Natural killer cell treated with Interleukin-12 subunit alpha and Interleukin-12 subunit beta and Interleukin-15 and Interleukin-18, amount 100 ng/mL, for 72 hours (primary cell): ENCODE data around the gene TEX35. TPM values are rescaled to one million over a fixed set of nuclear protein-coding genes. Genes with fewer than 3 reads are reported as not detected.

ENCODE experiments used
- ATAC-seq, 2 donors: fragments of 150-1000 bp; cut with Tn5 transposase in 1 of 2; sonication (Bioruptor Pico), chemical (Tn5 transposase) in 1 of 2; 2 replicates each; pipeline ENCODE4 v1.10.0; 2021
- DNase-seq: peaks from one replicate; pipeline ENCODE4 v3.0.0; 2022; ENCODE audit warnings: low spot score
- H3K27ac Mint-ChIP-seq, 2 donors: 1 replicate in 1 of 2; 2 replicates in 1 of 2; pipeline ENCODE4 v1.8.0; 2022; ENCODE audit warnings: mixed read lengths in 2 of 2, mild to moderate bottlenecking in 1 of 2, moderate library complexity in 1 of 2
- H3K27me3 Mint-ChIP-seq, 2 donors: 1 replicate in 1 of 2; 2 replicates in 1 of 2; pipeline ENCODE4 v1.8.0; 2022; ENCODE audit warnings: mixed read lengths in 2 of 2
- H3K36me3 Mint-ChIP-seq: one replicate; pipeline ENCODE4 v1.8.0; 2022; ENCODE audit warnings: mixed read lengths
- H3K4me1 Mint-ChIP-seq, 2 donors: 1 replicate in 1 of 2; 2 replicates in 1 of 2; pipeline ENCODE4 v1.8.0; 2022; ENCODE audit warnings: low read depth in 2 of 2, mixed read lengths in 2 of 2, mild to moderate bottlenecking in 1 of 2
- H3K4me3 Mint-ChIP-seq: one replicate; pipeline ENCODE4 v1.8.0; 2022; ENCODE audit warnings: mixed read lengths
- H3K9me3 Mint-ChIP-seq: 2 replicates; pipeline ENCODE4 v1.8.0; 2022; ENCODE audit warnings: mixed read lengths
- total RNA-seq, 2 donors: library from RNA; stranded (reverse); gene quantifications; one replicate each; pipeline ENCODE4 v1.2.3, GENCODE V29; 2022

Gene TEX35
- total RNA-seq, 2 donors from 2014 or later = not detected

DNA sequence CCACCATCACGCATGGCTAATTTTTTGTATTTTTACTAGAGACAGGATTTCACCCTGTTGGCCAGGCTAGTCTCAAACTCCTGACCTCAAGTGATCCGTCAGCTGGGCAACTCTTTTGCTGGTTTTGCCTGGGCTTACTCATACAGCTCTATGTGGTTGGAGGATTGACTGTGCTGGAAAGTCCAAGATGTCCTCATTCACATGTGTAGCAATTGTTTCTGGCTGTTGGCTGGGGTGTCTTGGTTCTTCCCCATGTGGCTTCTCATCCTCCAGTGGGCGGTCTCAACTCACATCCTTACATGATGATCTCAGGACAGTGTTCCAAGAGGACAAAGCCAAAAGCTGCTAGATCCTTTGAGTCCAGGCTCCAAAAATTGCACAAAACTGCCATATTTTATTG lies 53.3 kb downstream of the TEX35 start:
- Mint-ChIP-seq H3K36me3 (no peaks in the 10 kb centered on the region), H3K27ac (peak overlapping the region in 1 of 2 donors; percentile 74), H3K4me3 (no peak overlapping the region), H3K4me1 (peaks cover 0 to 13% of the 10 kb centered on the region in 2 donors), H3K27me3 (no peaks in the 10 kb centered on the region), H3K9me3 (no peaks in the 10 kb centered on the region)
- DNase-seq (peak; percentile 79), ATAC-seq (peak; percentile 88 to 94)

DNA sequence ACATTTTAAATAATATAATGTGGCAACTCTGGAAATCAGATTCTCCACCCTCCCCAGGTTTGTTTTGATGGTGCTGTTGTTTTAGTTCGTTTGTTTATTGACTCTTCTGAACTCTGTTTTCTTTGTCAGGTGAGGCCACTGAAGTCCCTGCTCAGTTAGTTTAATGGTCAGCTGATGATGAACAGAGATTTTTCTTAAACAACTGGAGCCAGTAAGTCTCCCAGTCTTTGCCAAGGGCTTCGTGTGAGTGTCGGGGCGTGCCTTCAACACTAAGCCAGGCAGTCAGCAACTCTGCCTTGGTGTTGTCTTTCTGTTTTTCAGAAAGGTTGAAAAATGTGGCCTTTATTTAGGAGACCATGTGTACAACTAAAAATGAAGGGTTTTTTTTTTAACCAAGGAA lies 58.9 kb downstream of the TEX35 start:
- no peaks in the 10 kb centered on the region for H3K9me3 Mint-ChIP-seq
- H3K27me3 Mint-ChIP-seq = no peaks in the 10 kb centered on the region
- ATAC-seq (no peak), DNase-seq (no peak)
- H3K4me1 Mint-ChIP-seq = peaks cover 0 to 9% of the 10 kb centered on the region in 2 donors
- no peak overlapping the region for H3K27ac Mint-ChIP-seq
- no peak overlapping the region for H3K4me3 Mint-ChIP-seq
- H3K36me3 Mint-ChIP-seq = no peaks in the 10 kb centered on the region

Other genes with a start within 250 kb of the TEX35 start
- gene CLEC20A, start 16.1 kb upstream of the TEX35 start, total RNA-seq = not detected
- gene RALGPS2, start 212.1 kb downstream of the TEX35 start, total RNA-seq = 1 to 10 TPM; 2.4 to 3.8 TPM